ENCODE measurements around the gene NCAN. TPM values are rescaled to one million over a fixed set of nuclear protein-coding genes. Genes with fewer than 3 reads are reported as not detected.
A peak's percentile ranks its signal among the peaks of the same experiment; 100 is the strongest.

NCAN gene
- total and polyA plus RNA-seq, 2 of the 4 experiments (the other 2 are of a cell fraction) = not detected

GRCh38 chr19:19276386-19276785, 64.6 kb downstream of the NCAN start:
- Histone ChIP-seq H3K4me3 (ENCODE audit: insufficient read depth, low read depth, low read length) (no peak overlapping the region), H2BK20ac (ENCODE audit: low read depth, low read length) (no peak overlapping the region; the same call in 1 of the 2 replicates), H2BK5ac (ENCODE audit: low read depth, low read length, poor library complexity, severe bottlenecking) (peak overlapping the region; percentile 84), H3K4me2 (ENCODE audit: low read depth, low read length) (no peak overlapping the region), H4K8ac (ENCODE audit: low read depth in 2 of 2, low read length in 2 of 2) (peak overlapping the region in 1 of 2 experiments; percentile 64; a peak in 1 of 4 replicates), H3K9me3 (ENCODE audit: control insufficient read depth, insufficient read depth, low read length) (no peaks in the 10 kb centered on the region), H3K14ac (replicated peaks; ENCODE audit: low read depth, low read length) (no peak overlapping the region), H2AFZ (replicated peaks; ENCODE audit: low read length, poor library complexity) (peak overlapping the region; percentile 78), H3K79me1 (ENCODE audit: low read depth in 1 of 2, low read length in 2 of 2) (0 out of 4 replicates have a peak, but pooled peaks cover 0 to 6% of the 10 kb centered on the region in 2 experiments), H3K4me1 (ENCODE audit: control insufficient read depth, insufficient read depth, low read length) (peaks cover 2% of the 10 kb centered on the region; the same call in 1 of the 2 replicates), H4K91ac (ENCODE audit: insufficient read depth, low read depth, low read length) (no peak overlapping the region), H2BK120ac (ENCODE audit: low read depth, low read length) (peak overlapping the region; percentile 68; the same call in 1 of the 2 replicates), H3K27me3 (ENCODE audit: control insufficient read depth, insufficient read depth, low read length) (no peaks in the 10 kb centered on the region), H4K5ac (ENCODE audit: low read depth, low read length) (no peak overlapping the region), H2BK15ac (ENCODE audit: low read depth, low read length) (no peak overlapping the region; the same call in 2 of the 3 replicates), H3K27ac (ENCODE audit: insufficient read depth, low read length) (peak overlapping the region; percentile 34), H3K4ac (ENCODE audit: low read depth, low read length) (peak overlapping the region; percentile 79), H2AK9ac (replicated peaks; ENCODE audit: low read depth, low read length, poor library complexity) (peak overlapping the region; percentile 78), H3K9me1 (ENCODE audit: insufficient read depth, low read length) (peaks cover 4% of the 10 kb centered on the region; the same call in 1 of the 2 replicates), H3K23ac (ENCODE audit: low read depth, low read length) (no peak overlapping the region), H3K36me3 (ENCODE audit: control insufficient read depth, insufficient read depth, low read length) (peaks cover 49% of the 10 kb centered on the region), H2AK5ac (ENCODE audit: low read depth, low read length) (peak overlapping the region; percentile 70; the same call in 1 of the 2 replicates), H3K18ac (ENCODE audit: low read depth, low read length) (no peak overlapping the region), H3K56ac (ENCODE audit: extremely low read depth, insufficient read depth, low read length) (no peak overlapping the region), H3K9ac (ENCODE audit: low read depth, low read length) (no peak overlapping the region), H4K20me1 (ENCODE audit: insufficient read depth, low read length) (no peaks in the 10 kb centered on the region)
- WGBS, 2 experiments (ENCODE audit: extremely low coverage in 2 of 2, insufficient read length in 1 of 2) = 65% methylated on average over 7 of the region's 12 CpGs; no CpG with 5 or more reads in 1 of the 2 experiments
- ATAC-seq (ENCODE audit: low read depth) = peak; percentile 63
- in situ Hi-C loops (cut with MboI; ENCODE audit: low sequenced_read_pairs) (no loop called here), dilution Hi-C loops (cut with HindIII; ENCODE audit: low sequenced_read_pairs, unreplicated experiment) (no loop called here), intact Hi-C loops (cut with micrococcal nuclease) (no loop called here)
- ChIA-PET POLR2A (ENCODE audit: unreplicated experiment) (no interaction called here), CTCF (no interaction called here)
- peak; percentile 70 for DNase-seq
- TF ChIP-seq CEBPB (IDR thresholded peaks at IDR 0.05; ENCODE audit: low read depth, low read length) = no peak
- TF ChIP-seq RCOR1 (IDR thresholded peaks at IDR 0.05; ENCODE audit: insufficient replicate concordance, low read length) = no peak
- TF ChIP-seq CTCF (conservative IDR thresholded peaks at IDR 0.05; ENCODE audit: low read depth, low read length) = no peak
- no TSS peak for BruUV-seq (replicated peaks)
